Measurements from ENCODE around the gene RNF215.

- TF ChIP-seq CTCF (IDR thresholded peaks at IDR 0.05; ENCODE audit: insufficient read depth, low read depth, low read length) (no peak), EZH2 (IDR thresholded peaks at IDR 0.05; ENCODE audit: insufficient read depth, low read length) (no peak)
Measured at GRCh38 chr22:30381264-30381663, 5.9 kb downstream of the RNF215 start.
